Upper lobe of left lung (tissue), 6 donors: Measurements from ENCODE around the gene PRKD1. TPM values are rescaled to one million over a fixed set of nuclear protein-coding genes. Genes with fewer than 3 reads are reported as not detected.

ENCODE experiments used
- ATAC-seq, 2 donors: fragments of 200-7000 bp; cut with Tn5 transposase; one replicate each; pipeline ENCODE4 v1.9.1; 2022; ENCODE audit warnings: mild to moderate bottlenecking in 2 of 2, moderate library complexity in 2 of 2; ENCODE audit not compliant: low FRiP score in 2 of 2
- DNase-seq, 2 donors: peaks; one replicate each; pipeline ENCODE4 v3.0.0-alpha.2; 2019 to 2020
- H3K27ac ChIP-seq, 4 donors: fragments of 200-600 bp; sonication (generic); one replicate each; pipeline ENCODE4 v1.5.1; 2016 to 2019
- H3K27me3 ChIP-seq, 4 donors: fragments of 200-600 bp; sonication (generic); one replicate each; pipeline ENCODE4 v1.5.1; 2017 to 2019
- H3K36me3 ChIP-seq, 4 donors: fragments of 200-600 bp; sonication (generic); one replicate each; pipeline ENCODE4 v1.5.1; 2016 to 2019
- H3K4me1 ChIP-seq, 4 donors: fragments of 200-600 bp; sonication (generic); one replicate each; pipeline ENCODE4 v1.5.1; 2018 to 2019
- H3K4me3 ChIP-seq, 4 donors: fragments of 200-600 bp; sonication (generic); one replicate each; pipeline ENCODE4 v1.5.1; 2017 to 2019; ENCODE audit warnings: mild to moderate bottlenecking in 2 of 4, moderate library complexity in 1 of 4
- H3K9me3 ChIP-seq, 4 donors: fragments of 200-600 bp; sonication (generic); one replicate each; pipeline ENCODE4 v1.5.1; 2018 to 2019
- EP300 ChIP-seq, 4 donors: sonication (generic); formaldehyde crosslinking; IDR thresholded peaks; one replicate each; pipeline ENCODE4 v1.5.1; 2017; ENCODE audit warnings: antibody characterized with exemption in 4 of 4, control low read depth in 2 of 4
- POLR2A ChIP-seq, 4 donors: fragments of 450-650 bp; IDR thresholded peaks; one replicate each; pipeline ENCODE4 v1.5.1; 2016 to 2017; ENCODE audit warnings: antibody characterized with exemption in 4 of 4, mild to moderate bottlenecking in 2 of 4
- POLR2AphosphoS5 ChIP-seq, 2 donors: sonication (generic); formaldehyde crosslinking; IDR thresholded peaks; one replicate each; pipeline ENCODE4 v1.5.1; 2017; ENCODE audit warnings: antibody characterized with exemption in 2 of 2
- WGBS, 2 donors: methylation state at CpG; one replicate each; pipeline ENCODE4 v1.1.5; 2017 to 2018; 5-methylcytosine and 5-hydroxymethylcytosine counted together
- total RNA-seq, 6 donors: library from RNA; depleted of rRNA in 4 of 6; stranded (reverse); fragments of >200 nt in 4 of 6; gene quantifications; one replicate each; pipeline versions ENCODE4 v1.1.0 to v1.2.1, GENCODE V29; 2016 to 2021
- TF ChIP-seq, protein P1 (sequence below), 6 experiments: fragments of 450-650 bp in 4 of 6; fragments of 200-600 bp in 2 of 6; sonication (generic) in 2 of 6; IDR thresholded peaks; one replicate each; pipeline ENCODE4 v1.5.1; 2016 to 2019; ENCODE audit warnings: antibody characterized with exemption in 6 of 6
- donor health status: DM: no; HTN: no; CAD: no; lungs with moderate emphysema.
- donor health status: DM: no; HTN: yes; CAD: no; lungs with severe emphysema.

Gene PRKD1
- total RNA-seq, 6 donors from 2014 or later = 12.2 to 32.5 (median 15.2) TPM

- H3K36me3 ChIP-seq = no peaks in the 10 kb centered on the region
- H3K27me3 ChIP-seq = no peaks in the 10 kb centered on the region
- H3K27ac ChIP-seq = no peak overlapping the region
- WGBS, 2 donors = 67 to 77% methylated on average over 1 of the region's 1 CpG
- TF ChIP-seq POLR2A (IDR thresholded peaks at IDR 0.05) (no peak), POLR2AphosphoS5 (IDR thresholded peaks at IDR 0.05) (no peak), EP300 (IDR thresholded peaks at IDR 0.05) (no peak)
- TF ChIP-seq, protein P1, sequence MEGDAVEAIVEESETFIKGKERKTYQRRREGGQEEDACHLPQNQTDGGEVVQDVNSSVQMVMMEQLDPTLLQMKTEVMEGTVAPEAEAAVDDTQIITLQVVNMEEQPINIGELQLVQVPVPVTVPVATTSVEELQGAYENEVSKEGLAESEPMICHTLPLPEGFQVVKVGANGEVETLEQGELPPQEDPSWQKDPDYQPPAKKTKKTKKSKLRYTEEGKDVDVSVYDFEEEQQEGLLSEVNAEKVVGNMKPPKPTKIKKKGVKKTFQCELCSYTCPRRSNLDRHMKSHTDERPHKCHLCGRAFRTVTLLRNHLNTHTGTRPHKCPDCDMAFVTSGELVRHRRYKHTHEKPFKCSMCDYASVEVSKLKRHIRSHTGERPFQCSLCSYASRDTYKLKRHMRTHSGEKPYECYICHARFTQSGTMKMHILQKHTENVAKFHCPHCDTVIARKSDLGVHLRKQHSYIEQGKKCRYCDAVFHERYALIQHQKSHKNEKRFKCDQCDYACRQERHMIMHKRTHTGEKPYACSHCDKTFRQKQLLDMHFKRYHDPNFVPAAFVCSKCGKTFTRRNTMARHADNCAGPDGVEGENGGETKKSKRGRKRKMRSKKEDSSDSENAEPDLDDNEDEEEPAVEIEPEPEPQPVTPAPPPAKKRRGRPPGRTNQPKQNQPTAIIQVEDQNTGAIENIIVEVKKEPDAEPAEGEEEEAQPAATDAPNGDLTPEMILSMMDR (IDR thresholded peaks at IDR 0.05) = no peak
- no peaks in the 10 kb centered on the region for H3K4me1 ChIP-seq
- no peak for DNase-seq
- H3K9me3 ChIP-seq = peaks cover 0 to 12% (median 0%) of the 10 kb centered on the region in 4 donors
- no peak overlapping the region for H3K4me3 ChIP-seq
- ATAC-seq = no peak
Observed at GRCh38 chr14:29566194-29566593, 361.5 kb downstream of the PRKD1 start.

GRCh38 chr14:29558516-29558915 lies 369.1 kb downstream of the PRKD1 start:
- TF ChIP-seq EP300 (IDR thresholded peaks at IDR 0.05) (no peak), POLR2A (IDR thresholded peaks at IDR 0.05) (no peak)
- no peak overlapping the region for H3K4me3 ChIP-seq
- 89 to 91% methylated on average over 4 of the region's 4 CpGs for WGBS, 2 donors

GRCh38 chr14:29554335-29554734 lies 373.3 kb downstream of the PRKD1 start:
- Histone ChIP-seq H3K36me3 (no peaks in the 10 kb centered on the region), H3K4me1 (no peaks in the 10 kb centered on the region), H3K27ac (no peak overlapping the region), H3K27me3 (no peaks in the 10 kb centered on the region), H3K4me3 (no peak overlapping the region), H3K9me3 (no peaks in the 10 kb centered on the region)
- WGBS, 2 donors = 84 to 87% methylated on average over 3 of the region's 3 CpGs
- no peak for DNase-seq
- no peak for ATAC-seq
- TF ChIP-seq, protein P1 (IDR thresholded peaks at IDR 0.05) = no peak
- TF ChIP-seq POLR2AphosphoS5 (IDR thresholded peaks at IDR 0.05) (no peak), POLR2A (IDR thresholded peaks at IDR 0.05) (no peak), EP300 (IDR thresholded peaks at IDR 0.05) (no peak)

More at GRCh38 chr14:29558516-29558915, 369.1 kb downstream of the PRKD1 start:
- no peak overlapping the region for H3K27ac ChIP-seq
- no peaks in the 10 kb centered on the region for H3K27me3 ChIP-seq
- no peak for DNase-seq
- no peaks in the 10 kb centered on the region for H3K4me1 ChIP-seq
- no peak for ATAC-seq
- no peaks in the 10 kb centered on the region for H3K9me3 ChIP-seq
- no peaks in the 10 kb centered on the region for H3K36me3 ChIP-seq

DNA sequence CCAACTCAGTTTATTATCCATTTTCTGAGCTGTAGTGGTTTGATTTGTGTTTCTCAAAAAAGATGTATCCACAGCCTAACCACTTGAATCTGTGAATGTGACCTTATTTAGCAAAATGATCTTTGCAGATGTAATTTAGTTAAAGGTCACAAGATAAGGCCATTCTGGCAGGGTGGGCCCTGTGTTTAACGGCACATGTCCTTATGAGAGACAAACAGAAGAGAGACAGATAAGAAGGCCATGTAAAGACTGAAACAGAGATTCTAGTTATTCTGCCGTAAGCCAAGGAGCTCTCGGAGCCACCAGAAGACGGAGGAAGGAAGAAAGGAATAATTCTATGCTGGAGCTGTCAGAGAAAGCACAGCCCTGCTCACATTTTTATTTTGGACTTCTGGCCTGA lies 374.2 kb downstream of the PRKD1 start:
- ATAC-seq = no peak
- WGBS, 2 donors = 77 to 78% methylated on average over 4 of the region's 4 CpGs

DNA sequence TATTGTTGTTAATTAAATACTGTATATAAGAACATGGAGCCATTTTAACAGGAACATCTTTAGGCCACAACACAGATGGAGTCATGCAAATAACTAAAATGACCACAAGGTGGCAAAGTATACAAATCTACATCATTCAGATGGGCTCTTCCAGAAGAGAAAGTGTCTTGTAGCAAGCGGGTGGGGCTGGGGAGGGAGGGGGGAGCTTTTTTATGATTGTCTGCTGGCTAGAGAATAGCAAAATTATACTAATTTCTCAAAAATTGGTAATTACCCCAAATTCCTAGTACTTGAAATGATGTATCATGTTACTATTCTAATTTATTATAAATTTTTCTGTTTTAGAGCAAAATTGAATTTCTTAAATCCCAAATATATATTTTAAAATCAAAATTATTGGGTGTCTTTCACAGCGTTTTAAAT lies 378.7 kb downstream of the PRKD1 start:
- H3K4me1 ChIP-seq = no peaks in the 10 kb centered on the region
- WGBS, 2 donors = 35 to 36% methylated on average over 2 of the region's 2 CpGs
- H3K4me3 ChIP-seq = no peak overlapping the region
- ATAC-seq = peak in 1 of 2 donors; percentile 75
- no peak overlapping the region for H3K27ac ChIP-seq
- H3K27me3 ChIP-seq = no peaks in the 10 kb centered on the region
- DNase-seq = no peak
- no peaks in the 10 kb centered on the region for H3K9me3 ChIP-seq
- TF ChIP-seq, protein P1 (IDR thresholded peaks at IDR 0.05) = peak in 5 of 6 experiments; percentile 41 to 55 (median 45)
- TF ChIP-seq POLR2A (IDR thresholded peaks at IDR 0.05) = no peak
- no peaks in the 10 kb centered on the region for H3K36me3 ChIP-seq

More for the DNA sequence above, 374.2 kb downstream of the PRKD1 start:
- no peaks in the 10 kb centered on the region for H3K9me3 ChIP-seq
- no peaks in the 10 kb centered on the region for H3K36me3 ChIP-seq
- no peak overlapping the region for H3K4me3 ChIP-seq
- DNase-seq = no peak
- H3K27ac ChIP-seq = no peak overlapping the region
- H3K27me3 ChIP-seq = no peaks in the 10 kb centered on the region
- no peak for TF ChIP-seq POLR2A (IDR thresholded peaks at IDR 0.05)
- no peak for TF ChIP-seq EP300 (IDR thresholded peaks at IDR 0.05)
- no peak for TF ChIP-seq POLR2AphosphoS5 (IDR thresholded peaks at IDR 0.05)
- TF ChIP-seq, protein P1 (IDR thresholded peaks at IDR 0.05) = no peak
- H3K4me1 ChIP-seq = no peaks in the 10 kb centered on the region
